WTC11 (cell line): ENCODE results near the gene SVEP1. TPM values are rescaled to one million over a fixed set of nuclear protein-coding genes. Genes with fewer than 3 reads are reported as not detected.

Experiments
- ATAC-seq: fragments of 200-7000 bp; cut with Tn5 transposase; 2 replicates; pipeline ENCODE4 v1.10.0; 2021; ENCODE audit warnings: mild to moderate bottlenecking, moderate library complexity
- CTCF ChIA-PET: fragments of 300-600 bp; sonication (Branson Sonifier 250); formaldehyde crosslinking; loops from one replicate; lab custom pipeline; 2021; ENCODE audit warnings: antibody characterized with exemption; lab: Charles Lee
- POLR2A ChIA-PET: fragments of 350-600 bp; sonication (Branson Sonifier 250); formaldehyde crosslinking; loops from one replicate; lab custom pipeline; 2021; ENCODE audit warnings: antibody characterized with exemption; lab: Charles Lee
- DNase-seq: peaks from one replicate; pipeline ENCODE4 v3.0.0; 2021; ENCODE audit warnings: low spot score
- H3K27ac Mint-ChIP-seq: 2 replicates; pipeline ENCODE4 v1.8.0; 2021; ENCODE audit warnings: mixed read lengths
- H3K27me3 Mint-ChIP-seq: 2 replicates; pipeline ENCODE4 v1.8.0; 2021; ENCODE audit warnings: low read depth, mild to moderate bottlenecking, moderate library complexity, mixed read lengths
- H3K36me3 Mint-ChIP-seq: 2 replicates; pipeline ENCODE4 v1.8.0; 2021; ENCODE audit warnings: mixed read lengths
- H3K4me1 Mint-ChIP-seq: 2 replicates; pipeline ENCODE4 v1.8.0; 2022; ENCODE audit warnings: mixed read lengths
- H3K4me3 Mint-ChIP-seq: 2 replicates; pipeline ENCODE4 v1.8.0; 2021; ENCODE audit warnings: mild to moderate bottlenecking, moderate library complexity, mixed read lengths
- H3K9me3 Mint-ChIP-seq: 2 replicates; pipeline ENCODE4 v1.8.0; 2021; ENCODE audit warnings: mixed read lengths
- ATF1 ChIP-seq: sonication (generic); formaldehyde crosslinking; IDR thresholded peaks from 2 replicates; pipeline ENCODE4 v1.8.1; 2023; ENCODE audit warnings: mild to moderate bottlenecking, moderate library complexity, missing genetic modification reagents
- FOXK1 ChIP-seq: sonication (generic); formaldehyde crosslinking; IDR thresholded peaks from 2 replicates; pipeline ENCODE4 v1.8.0; 2022; ENCODE audit warnings: mild to moderate bottlenecking, moderate library complexity, missing genetic modification reagents
- FOXP1 ChIP-seq: sonication (generic); formaldehyde crosslinking; IDR thresholded peaks from 2 replicates; pipeline ENCODE4 v1.8.0; 2022; ENCODE audit warnings: missing genetic modification reagents, mild to moderate bottlenecking, moderate library complexity, borderline replicate concordance
- GABPB1 ChIP-seq: sonication (generic); formaldehyde crosslinking; IDR thresholded peaks from 2 replicates; pipeline ENCODE4 v1.8.1; 2023; ENCODE audit warnings: mild to moderate bottlenecking, missing genetic modification reagents
- GTF2I ChIP-seq: fragments of 250-450 bp; sonication (Bioruptor Pico); conservative IDR thresholded peaks from 2 replicates; pipeline ENCODE4 v1.4.0; 2021; ENCODE audit warnings: mild to moderate bottlenecking
- NFYB ChIP-seq: sonication (generic); formaldehyde crosslinking; conservative IDR thresholded peaks from 2 replicates; pipeline ENCODE4 v1.8.0; 2022; ENCODE audit warnings: low read depth, missing genetic modification reagents
- TEAD1 ChIP-seq: sonication (generic); formaldehyde crosslinking; IDR thresholded peaks from 2 replicates; pipeline ENCODE4 v1.8.0; 2022; ENCODE audit warnings: mild to moderate bottlenecking, missing genetic modification reagents
- TEAD4 ChIP-seq: sonication (generic); formaldehyde crosslinking; IDR thresholded peaks from 2 replicates; pipeline ENCODE4 v1.8.0; 2022; ENCODE audit warnings: mild to moderate bottlenecking, missing genetic modification reagents
- ZNF138 ChIP-seq: sonication (generic); formaldehyde crosslinking; conservative IDR thresholded peaks from 2 replicates; pipeline ENCODE4 v1.8.1; 2022; ENCODE audit warnings: mild to moderate bottlenecking, moderate library complexity, missing genetic modification reagents
- total RNA-seq: library from RNA; stranded (reverse); gene quantifications from 3 replicates; pipeline ENCODE4 v1.2.3, GENCODE V29; 2021
- TF ChIP-seq, protein P1 (sequence below): sonication (generic); formaldehyde crosslinking; IDR thresholded peaks from 2 replicates; pipeline ENCODE4 v1.8.0; 2022; ENCODE audit warnings: mild to moderate bottlenecking, missing genetic modification reagents
- TF ChIP-seq, protein P2 (sequence below): fragments of 250-450 bp; sonication (Bioruptor Pico); conservative IDR thresholded peaks from 2 replicates; pipeline ENCODE4 v1.9.0; 2021; ENCODE audit warnings: mild to moderate bottlenecking
- TF ChIP-seq, protein P3 (sequence below): sonication (generic); formaldehyde crosslinking; IDR thresholded peaks from 2 replicates; pipeline ENCODE4 v1.8.0; 2023; ENCODE audit warnings: missing genetic modification reagents
- TF ChIP-seq, protein P4 (sequence below): sonication (generic); formaldehyde crosslinking; IDR thresholded peaks from 2 replicates; pipeline ENCODE4 v1.8.1; 2022; ENCODE audit warnings: missing genetic modification reagents, borderline replicate concordance
- TF ChIP-seq, protein P5 (sequence below): sonication (generic); formaldehyde crosslinking; IDR thresholded peaks from 2 replicates; pipeline ENCODE4 v1.8.0; 2023; ENCODE audit warnings: mild to moderate bottlenecking, missing genetic modification reagents
- TF ChIP-seq, protein P6 (sequence below): sonication (generic); formaldehyde crosslinking; IDR thresholded peaks from 2 replicates; pipeline ENCODE4 v1.8.0; 2022; ENCODE audit warnings: missing genetic modification reagents
- TF ChIP-seq, protein P7 (sequence below): sonication (generic); formaldehyde crosslinking; IDR thresholded peaks from 2 replicates; pipeline ENCODE4 v1.8.1; 2023; ENCODE audit warnings: mild to moderate bottlenecking, missing genetic modification reagents, moderate library complexity
- TF ChIP-seq, protein P8 (sequence below): fragments of 250-450 bp; sonication (Bioruptor Pico); IDR thresholded peaks from 2 replicates; pipeline ENCODE4 v1.9.0; 2021; ENCODE audit warnings: moderate library complexity, mild to moderate bottlenecking, inconsistent platforms, borderline replicate concordance

SVEP1 gene
- total RNA-seq, 1 experiment from 2014 or later = 0.74 TPM

DNA sequence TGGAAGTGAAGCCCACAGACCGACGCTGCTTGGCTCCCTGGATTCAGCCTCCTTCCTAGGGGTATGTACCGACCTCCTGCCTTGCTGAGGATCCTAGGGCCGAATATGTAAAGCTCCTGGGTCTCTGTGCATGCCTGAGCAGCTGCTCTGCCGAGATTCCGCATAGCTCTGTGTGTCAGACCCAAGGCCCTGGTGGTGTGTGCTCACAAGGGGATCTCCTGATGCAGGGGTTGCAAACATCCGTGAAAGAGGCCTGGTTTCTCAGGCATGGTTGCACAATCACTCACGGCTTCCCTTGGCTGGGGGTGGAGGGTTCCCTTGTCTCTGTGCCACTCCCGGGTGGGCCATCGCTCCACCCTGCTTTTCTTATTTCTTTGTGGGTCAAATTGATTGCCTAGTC is 19.9 kb upstream of the SVEP1 start:
- ATAC-seq (peak; percentile 68), DNase-seq (peak; percentile 16)
- ChIA-PET POLR2A (no interaction called here), CTCF (no interaction called here)
- peaks cover 32% of the 10 kb centered on the region for H3K9me3 Mint-ChIP-seq
- no peak overlapping the region for H3K4me3 Mint-ChIP-seq
- H3K27ac Mint-ChIP-seq = peak overlapping the region; percentile 16; the same call in 1 of the 2 replicates
- H3K36me3 Mint-ChIP-seq = peaks cover 13% of the 10 kb centered on the region
- TF ChIP-seq TEAD4 (CRISPR knock-in tag) (no peak), GABPB1 (CRISPR knock-in tag) (no peak)
- TF ChIP-seq, protein P1, sequence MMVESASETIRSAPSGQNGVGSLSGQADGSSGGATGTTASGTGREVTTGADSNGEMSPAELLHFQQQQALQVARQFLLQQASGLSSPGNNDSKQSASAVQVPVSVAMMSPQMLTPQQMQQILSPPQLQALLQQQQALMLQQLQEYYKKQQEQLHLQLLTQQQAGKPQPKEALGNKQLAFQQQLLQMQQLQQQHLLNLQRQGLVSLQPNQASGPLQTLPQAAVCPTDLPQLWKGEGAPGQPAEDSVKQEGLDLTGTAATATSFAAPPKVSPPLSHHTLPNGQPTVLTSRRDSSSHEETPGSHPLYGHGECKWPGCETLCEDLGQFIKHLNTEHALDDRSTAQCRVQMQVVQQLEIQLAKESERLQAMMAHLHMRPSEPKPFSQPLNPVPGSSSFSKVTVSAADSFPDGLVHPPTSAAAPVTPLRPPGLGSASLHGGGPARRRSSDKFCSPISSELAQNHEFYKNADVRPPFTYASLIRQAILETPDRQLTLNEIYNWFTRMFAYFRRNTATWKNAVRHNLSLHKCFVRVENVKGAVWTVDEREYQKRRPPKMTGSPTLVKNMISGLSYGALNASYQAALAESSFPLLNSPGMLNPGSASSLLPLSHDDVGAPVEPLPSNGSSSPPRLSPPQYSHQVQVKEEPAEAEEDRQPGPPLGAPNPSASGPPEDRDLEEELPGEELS (CRISPR knock-in tag) = no peak
- TF ChIP-seq, protein P2, sequence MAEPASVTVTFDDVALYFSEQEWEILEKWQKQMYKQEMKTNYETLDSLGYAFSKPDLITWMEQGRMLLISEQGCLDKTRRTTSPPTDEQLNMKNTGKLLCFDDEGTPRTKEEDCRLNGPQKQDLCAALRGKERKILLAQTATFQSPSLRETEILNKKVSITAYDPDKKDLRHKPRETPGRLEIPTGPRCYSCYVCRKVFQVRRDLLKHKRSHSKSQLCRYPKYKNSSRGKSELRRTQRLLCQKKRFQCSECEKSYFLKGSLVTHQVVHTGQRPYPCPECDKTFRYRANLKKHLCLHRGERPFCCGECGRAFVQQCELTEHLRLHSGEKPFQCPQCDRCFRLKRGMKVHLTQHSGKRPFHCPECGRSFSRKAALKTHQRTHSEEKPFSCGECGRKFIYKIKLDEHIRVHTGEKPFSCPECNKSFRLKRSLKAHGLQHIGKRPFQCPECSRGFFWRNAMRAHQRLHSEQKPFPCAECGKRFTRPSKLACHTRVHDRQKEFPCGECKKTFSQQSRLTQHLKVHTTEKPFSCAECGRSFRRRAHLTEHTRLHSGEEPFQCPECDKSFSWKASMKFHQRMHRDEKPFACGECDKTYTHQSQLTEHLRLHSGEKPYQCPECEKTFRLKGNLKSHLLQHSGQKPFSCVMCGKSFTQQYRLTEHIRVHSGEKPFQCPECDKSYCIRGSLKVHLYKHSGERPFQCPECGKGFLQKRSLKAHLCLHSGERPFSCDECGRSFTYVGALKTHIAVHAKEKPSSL (CRISPR knock-in tag) = no peak
- TF ChIP-seq, protein P3, sequence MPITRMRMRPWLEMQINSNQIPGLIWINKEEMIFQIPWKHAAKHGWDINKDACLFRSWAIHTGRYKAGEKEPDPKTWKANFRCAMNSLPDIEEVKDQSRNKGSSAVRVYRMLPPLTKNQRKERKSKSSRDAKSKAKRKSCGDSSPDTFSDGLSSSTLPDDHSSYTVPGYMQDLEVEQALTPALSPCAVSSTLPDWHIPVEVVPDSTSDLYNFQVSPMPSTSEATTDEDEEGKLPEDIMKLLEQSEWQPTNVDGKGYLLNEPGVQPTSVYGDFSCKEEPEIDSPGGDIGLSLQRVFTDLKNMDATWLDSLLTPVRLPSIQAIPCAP (CRISPR knock-in tag) = no peak
- TF ChIP-seq, all 79 proteins: peak for 0
- Mint-ChIP-seq H3K4me1 (peaks cover 39% of the 10 kb centered on the region), H3K27me3 (no peaks in the 10 kb centered on the region)

DNA sequence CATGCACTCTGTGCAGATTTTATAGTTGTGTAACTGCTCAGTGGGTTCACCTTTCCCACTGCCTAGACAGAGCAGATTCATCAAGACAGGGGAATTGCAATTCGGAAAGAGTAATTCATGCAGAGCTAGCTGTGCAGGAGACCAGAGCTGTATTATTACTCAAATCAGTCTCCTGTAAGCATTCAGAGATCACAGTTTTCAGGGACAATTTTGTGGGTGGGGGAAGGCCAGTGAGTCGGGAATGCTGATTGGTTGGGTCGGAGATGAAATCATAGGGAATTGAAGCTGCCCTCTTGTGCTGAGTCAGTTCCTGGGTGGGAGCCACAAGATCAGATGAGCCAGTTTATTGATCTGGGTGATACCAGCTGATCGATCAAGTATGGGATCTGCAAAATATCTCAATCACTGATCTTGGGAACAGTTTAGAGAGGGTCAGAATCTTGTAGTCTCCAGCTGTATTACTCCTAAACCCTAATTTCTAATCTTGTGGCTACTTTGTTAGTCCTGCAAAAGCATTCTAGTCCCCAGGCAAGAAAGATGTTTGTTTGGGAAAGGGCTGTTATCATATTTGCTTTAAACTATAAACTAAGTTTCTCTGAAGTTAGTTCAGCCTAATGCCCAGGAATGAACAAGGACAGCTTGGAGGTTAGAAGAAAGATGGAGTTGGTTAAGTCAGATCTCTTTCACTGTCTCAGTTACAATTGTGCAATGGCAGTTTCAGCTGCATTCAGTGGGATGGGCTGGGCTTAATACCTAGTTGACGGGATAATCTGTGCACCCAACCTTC is 12.7 kb upstream of the SVEP1 start:
- ChIA-PET CTCF (interaction anchor here (0.5 to 1.2 kb wide), 2 partner anchors 13 to 390 kb away, joined by 3 to 5 read pairs; partner anchors contain the start of gene SVEP1), POLR2A (interaction anchor here (0.7 kb wide), 1 partner anchor 27 kb away, joined by 3 read pairs; no protein-coding TSS in a partner anchor)
- peak overlapping the region; percentile 20; the same call in 1 of the 2 replicates for H3K27ac Mint-ChIP-seq
- no peak for TF ChIP-seq NFYB
- TF ChIP-seq, protein P4, sequence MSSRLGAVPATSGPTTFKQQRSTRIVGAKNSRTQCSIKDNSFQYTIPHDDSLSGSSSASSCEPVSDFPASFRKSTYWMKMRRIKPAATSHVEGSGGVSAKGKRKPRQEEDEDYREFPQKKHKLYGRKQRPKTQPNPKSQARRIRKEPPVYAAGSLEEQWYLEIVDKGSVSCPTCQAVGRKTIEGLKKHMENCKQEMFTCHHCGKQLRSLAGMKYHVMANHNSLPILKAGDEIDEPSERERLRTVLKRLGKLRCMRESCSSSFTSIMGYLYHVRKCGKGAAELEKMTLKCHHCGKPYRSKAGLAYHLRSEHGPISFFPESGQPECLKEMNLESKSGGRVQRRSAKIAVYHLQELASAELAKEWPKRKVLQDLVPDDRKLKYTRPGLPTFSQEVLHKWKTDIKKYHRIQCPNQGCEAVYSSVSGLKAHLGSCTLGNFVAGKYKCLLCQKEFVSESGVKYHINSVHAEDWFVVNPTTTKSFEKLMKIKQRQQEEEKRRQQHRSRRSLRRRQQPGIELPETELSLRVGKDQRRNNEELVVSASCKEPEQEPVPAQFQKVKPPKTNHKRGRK (CRISPR knock-in tag) = no peak
- TF ChIP-seq, protein P5, sequence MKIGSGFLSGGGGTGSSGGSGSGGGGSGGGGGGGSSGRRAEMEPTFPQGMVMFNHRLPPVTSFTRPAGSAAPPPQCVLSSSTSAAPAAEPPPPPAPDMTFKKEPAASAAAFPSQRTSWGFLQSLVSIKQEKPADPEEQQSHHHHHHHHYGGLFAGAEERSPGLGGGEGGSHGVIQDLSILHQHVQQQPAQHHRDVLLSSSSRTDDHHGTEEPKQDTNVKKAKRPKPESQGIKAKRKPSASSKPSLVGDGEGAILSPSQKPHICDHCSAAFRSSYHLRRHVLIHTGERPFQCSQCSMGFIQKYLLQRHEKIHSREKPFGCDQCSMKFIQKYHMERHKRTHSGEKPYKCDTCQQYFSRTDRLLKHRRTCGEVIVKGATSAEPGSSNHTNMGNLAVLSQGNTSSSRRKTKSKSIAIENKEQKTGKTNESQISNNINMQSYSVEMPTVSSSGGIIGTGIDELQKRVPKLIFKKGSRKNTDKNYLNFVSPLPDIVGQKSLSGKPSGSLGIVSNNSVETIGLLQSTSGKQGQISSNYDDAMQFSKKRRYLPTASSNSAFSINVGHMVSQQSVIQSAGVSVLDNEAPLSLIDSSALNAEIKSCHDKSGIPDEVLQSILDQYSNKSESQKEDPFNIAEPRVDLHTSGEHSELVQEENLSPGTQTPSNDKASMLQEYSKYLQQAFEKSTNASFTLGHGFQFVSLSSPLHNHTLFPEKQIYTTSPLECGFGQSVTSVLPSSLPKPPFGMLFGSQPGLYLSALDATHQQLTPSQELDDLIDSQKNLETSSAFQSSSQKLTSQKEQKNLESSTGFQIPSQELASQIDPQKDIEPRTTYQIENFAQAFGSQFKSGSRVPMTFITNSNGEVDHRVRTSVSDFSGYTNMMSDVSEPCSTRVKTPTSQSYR (CRISPR knock-in tag) = no peak
- TF ChIP-seq, protein P6, sequence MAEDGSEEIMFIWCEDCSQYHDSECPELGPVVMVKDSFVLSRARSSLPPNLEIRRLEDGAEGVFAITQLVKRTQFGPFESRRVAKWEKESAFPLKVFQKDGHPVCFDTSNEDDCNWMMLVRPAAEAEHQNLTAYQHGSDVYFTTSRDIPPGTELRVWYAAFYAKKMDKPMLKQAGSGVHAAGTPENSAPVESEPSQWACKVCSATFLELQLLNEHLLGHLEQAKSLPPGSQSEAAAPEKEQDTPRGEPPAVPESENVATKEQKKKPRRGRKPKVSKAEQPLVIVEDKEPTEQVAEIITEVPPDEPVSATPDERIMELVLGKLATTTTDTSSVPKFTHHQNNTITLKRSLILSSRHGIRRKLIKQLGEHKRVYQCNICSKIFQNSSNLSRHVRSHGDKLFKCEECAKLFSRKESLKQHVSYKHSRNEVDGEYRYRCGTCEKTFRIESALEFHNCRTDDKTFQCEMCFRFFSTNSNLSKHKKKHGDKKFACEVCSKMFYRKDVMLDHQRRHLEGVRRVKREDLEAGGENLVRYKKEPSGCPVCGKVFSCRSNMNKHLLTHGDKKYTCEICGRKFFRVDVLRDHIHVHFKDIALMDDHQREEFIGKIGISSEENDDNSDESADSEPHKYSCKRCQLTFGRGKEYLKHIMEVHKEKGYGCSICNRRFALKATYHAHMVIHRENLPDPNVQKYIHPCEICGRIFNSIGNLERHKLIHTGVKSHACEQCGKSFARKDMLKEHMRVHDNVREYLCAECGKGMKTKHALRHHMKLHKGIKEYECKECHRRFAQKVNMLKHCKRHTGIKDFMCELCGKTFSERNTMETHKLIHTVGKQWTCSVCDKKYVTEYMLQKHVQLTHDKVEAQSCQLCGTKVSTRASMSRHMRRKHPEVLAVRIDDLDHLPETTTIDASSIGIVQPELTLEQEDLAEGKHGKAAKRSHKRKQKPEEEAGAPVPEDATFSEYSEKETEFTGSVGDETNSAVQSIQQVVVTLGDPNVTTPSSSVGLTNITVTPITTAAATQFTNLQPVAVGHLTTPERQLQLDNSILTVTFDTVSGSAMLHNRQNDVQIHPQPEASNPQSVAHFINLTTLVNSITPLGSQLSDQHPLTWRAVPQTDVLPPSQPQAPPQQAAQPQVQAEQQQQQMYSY (CRISPR knock-in tag) = no peak
- TF ChIP-seq ATF1 (CRISPR knock-in tag) = no peak
- TF ChIP-seq, protein P7, sequence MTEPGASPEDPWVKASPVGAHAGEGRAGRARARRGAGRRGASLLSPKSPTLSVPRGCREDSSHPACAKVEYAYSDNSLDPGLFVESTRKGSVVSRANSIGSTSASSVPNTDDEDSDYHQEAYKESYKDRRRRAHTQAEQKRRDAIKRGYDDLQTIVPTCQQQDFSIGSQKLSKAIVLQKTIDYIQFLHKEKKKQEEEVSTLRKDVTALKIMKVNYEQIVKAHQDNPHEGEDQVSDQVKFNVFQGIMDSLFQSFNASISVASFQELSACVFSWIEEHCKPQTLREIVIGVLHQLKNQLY (CRISPR knock-in tag) = no peak
- TF ChIP-seq ZNF138 (CRISPR knock-in tag) = no peak
- TF ChIP-seq GTF2I = no peak
- TF ChIP-seq FOXP1 (CRISPR knock-in tag) = no peak
- no peak for TF ChIP-seq FOXK1
- no peak for TF ChIP-seq TEAD1 (CRISPR knock-in tag)
- TF ChIP-seq, protein P8, sequence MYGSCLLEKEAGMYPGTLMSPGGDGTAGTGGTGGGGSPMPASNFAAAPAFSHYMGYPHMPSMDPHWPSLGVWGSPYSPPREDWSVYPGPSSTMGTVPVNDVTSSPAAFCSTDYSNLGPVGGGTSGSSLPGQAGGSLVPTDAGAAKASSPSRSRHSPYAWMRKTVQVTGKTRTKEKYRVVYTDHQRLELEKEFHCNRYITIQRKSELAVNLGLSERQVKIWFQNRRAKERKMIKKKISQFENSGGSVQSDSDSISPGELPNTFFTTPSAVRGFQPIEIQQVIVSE (CRISPR knock-in tag) = no peak

More for the DNA sequence above, 12.7 kb upstream of the SVEP1 start:
- ATAC-seq = peak; percentile 30; the same call in 1 of the 2 replicates
- no peak for DNase-seq
- H3K9me3 Mint-ChIP-seq = peaks cover 40% of the 10 kb centered on the region
- H3K27me3 Mint-ChIP-seq = no peaks in the 10 kb centered on the region
- H3K4me1 Mint-ChIP-seq = peaks cover 14% of the 10 kb centered on the region
- no peak overlapping the region for H3K4me3 Mint-ChIP-seq
- peaks cover 17% of the 10 kb centered on the region for H3K36me3 Mint-ChIP-seq
